Endothelial cell of umbilical vein (primary cell): ENCODE data around the gene NEMF. TPM values are rescaled to one million over a fixed set of nuclear protein-coding genes. Genes with fewer than 3 reads are reported as not detected.
A peak's percentile ranks its signal among the peaks of the same experiment; 100 is the strongest.

Experiments used
- BruUV-seq: library from RNA; stranded (reverse); fragments of 400-500 nt; replicated peaks from 2 replicates; lab custom pipeline; 2021; lab: Mats Ljungman, UMichigan
- CTCF ChIA-PET: fragments of 300-600, 350-600 bp; sonication (Branson Sonifier 250); formaldehyde crosslinking; loops from one replicate; lab custom pipeline; 2021; ENCODE audit warnings: antibody characterized with exemption, inconsistent platforms; lab: Charles Lee
- POLR2A ChIA-PET: fragments of 300-600, 350-600 bp; sonication (Branson Sonifier 250); formaldehyde crosslinking; loops from one replicate; lab custom pipeline; 2021; ENCODE audit warnings: antibody characterized with exemption, inconsistent platforms; lab: Charles Lee
- DNase-seq: peaks from one replicate; pipeline ENCODE4 v3.0.0-alpha.2; 2011; ENCODE audit warnings: low read depth, low spot score
- FAIRE-seq: peaks from 2 replicates; lab custom pipeline; 2011; peaks lifted over from hg19 to GRCh38; lab: Jason Lieb, UNC
- H2AFZ ChIP-seq: 2 replicates; pipeline ENCODE4 v1.6.0; 2012; ENCODE audit warnings: low read depth, low read length, control low read depth, inconsistent platforms
- H3K27ac ChIP-seq: 2 replicates; pipeline ENCODE4 v1.5.1; 2011; ENCODE audit warnings: low read depth, mild to moderate bottlenecking, control low read depth, low read length, moderate library complexity; ENCODE audit not compliant: insufficient read depth
- H3K27me3 ChIP-seq, 2 experiments: 2 replicates each; pipeline versions ENCODE4 v1.6.0 to v1.6.1; 2011; ENCODE audit warnings: low read length in 2 of 2, mixed read lengths in 1 of 2; ENCODE audit not compliant: control insufficient read depth in 2 of 2, insufficient read depth in 2 of 2
- H3K36me3 ChIP-seq, 2 experiments: 2 replicates in 1 of 2; 3 replicates in 1 of 2; pipeline ENCODE4 v1.5.1; 2011; ENCODE audit warnings: low read length in 2 of 2, mild to moderate bottlenecking in 1 of 2, moderate library complexity in 1 of 2; ENCODE audit not compliant: control insufficient read depth in 2 of 2, insufficient read depth in 2 of 2; ENCODE audit errors: extremely low read depth in 1 of 2
- H3K4me1 ChIP-seq: 3 replicates; pipeline ENCODE4 v1.5.1; 2011; ENCODE audit warnings: mild to moderate bottlenecking, low read length; ENCODE audit not compliant: control insufficient read depth, insufficient read depth; ENCODE audit errors: extremely low read depth
- H3K4me2 ChIP-seq: 2 replicates; pipeline ENCODE4 v1.6.1; 2011; ENCODE audit warnings: low read length, control low read depth, mixed read lengths; ENCODE audit not compliant: insufficient read depth
- H3K4me3 ChIP-seq, 3 experiments: fragments of 200-600 bp in 1 of 3; sonication (generic), shearing (Covaris generic) in 1 of 3; replicated peaks in 1 of 3; 2 replicates each; pipeline ENCODE4 v1.5.1; 2011 to 2016; ENCODE audit warnings: control low read depth in 3 of 3, low read length in 3 of 3, mild to moderate bottlenecking in 2 of 3, inconsistent platforms in 1 of 3, low read depth in 1 of 3, moderate library complexity in 1 of 3; ENCODE audit not compliant: insufficient read depth in 1 of 3
- H3K79me2 ChIP-seq: 2 replicates; pipeline ENCODE4 v1.6.0; 2012; ENCODE audit warnings: low read length, inconsistent platforms; ENCODE audit not compliant: control insufficient read depth, insufficient read depth
- H3K9ac ChIP-seq: replicated peaks from 2 replicates; pipeline ENCODE3; 2011; ENCODE audit warnings: low read length, control low read depth; ENCODE audit not compliant: insufficient read depth; ENCODE audit errors: extremely low read depth
- H3K9me1 ChIP-seq: replicated peaks from 3 replicates; pipeline ENCODE4 v1.6.0; 2011; ENCODE audit warnings: mild to moderate bottlenecking, low read length; ENCODE audit not compliant: control insufficient read depth, insufficient read depth; ENCODE audit errors: extremely low read depth
- H3K9me3 ChIP-seq: replicated peaks from 2 replicates; pipeline ENCODE4 v1.5.1; 2012; ENCODE audit warnings: low read length, inconsistent platforms; ENCODE audit not compliant: control insufficient read depth, insufficient read depth
- H4K20me1 ChIP-seq: replicated peaks from 2 replicates; pipeline ENCODE3; 2011; ENCODE audit warnings: mild to moderate bottlenecking, low read length; ENCODE audit not compliant: control insufficient read depth, insufficient read depth; ENCODE audit errors: extremely low read depth
- CTCF ChIP-seq, 2 donors: IDR thresholded peaks; 1 replicate in 1 of 2; 2 replicates in 1 of 2; pipeline ENCODE4 v1.5.1; 2011; ENCODE audit warnings: low read length in 2 of 2, mild to moderate bottlenecking in 2 of 2, moderate library complexity in 2 of 2, control low read depth in 1 of 2, inconsistent platforms in 1 of 2, low read depth in 1 of 2; ENCODE audit not compliant: insufficient read depth in 1 of 2; ENCODE audit errors: extremely low read depth in 1 of 2
- EZH2 ChIP-seq: IDR thresholded peaks from 2 replicates; pipeline ENCODE4 v1.6.1; 2012; ENCODE audit warnings: borderline replicate concordance, low read depth, mild to moderate bottlenecking, moderate library complexity, low read length, inconsistent platforms; ENCODE audit not compliant: severe bottlenecking
- FOS ChIP-seq: IDR thresholded peaks from 2 replicates; pipeline ENCODE4 v1.6.1; 2011; ENCODE audit warnings: mild to moderate bottlenecking, low read length, moderate library complexity, borderline replicate concordance; ENCODE audit not compliant: insufficient read depth
- GATA2 ChIP-seq: IDR thresholded peaks from 2 replicates; pipeline ENCODE4 v1.7.0; 2011; ENCODE audit warnings: low read depth, mild to moderate bottlenecking, moderate library complexity, mixed read lengths, low read length; ENCODE audit not compliant: insufficient read length, insufficient read depth
- MAX ChIP-seq: IDR thresholded peaks from 2 replicates; pipeline ENCODE4 v1.6.1; 2011; ENCODE audit not compliant: insufficient read depth, insufficient read length
- MYC ChIP-seq: IDR thresholded peaks from one replicate; pipeline ENCODE4 v1.6.1; 2011; ENCODE audit warnings: mild to moderate bottlenecking, low read depth, low read length
- dilution Hi-C: fragments of 300-500 bp; cut with MboI; formaldehyde crosslinking; loops from one replicate; pipeline ENCODE4 v1.15.0; 2019; ENCODE audit warnings: low sequenced_read_pairs; ENCODE audit not compliant: extremely low pct_ligation_motif_present
- intact Hi-C: fragments of 100-400 bp; cut with micrococcal nuclease; formaldehyde crosslinking; loops from one replicate; pipeline ENCODE4 v1.10.0; 2022
- polyA plus RNA-seq, 4 experiments: library from polyadenylated mRNA; depleted of rRNA in 3 of 4; stranded (reverse) in 3 of 4; unstranded in 1 of 4; fragments of >200 nt; gene quantifications; 2 replicates each; pipeline versions ENCODE4 v1.2.1 to v1.2.3, GENCODE V29; 2011 to 2012; ENCODE audit warnings: missing spikeins in 1 of 4
- total RNA-seq: library from RNA; stranded (reverse); gene quantifications from 2 replicates; pipeline ENCODE4 v1.2.3, GENCODE V29; 2021

The NEMF gene
- total and polyA plus RNA-seq, 2 donors (not counting 3 experiments of a cell fraction or from before 2014, with no cell fraction given), result 12.2 to 71.4 TPM

GRCh38 chr14:49767270-49767570 lies 85.4 kb downstream of the NEMF start:
- H3K4me1 ChIP-seq, result peaks cover 16% of the 10 kb centered on the region
- peak overlapping the region; percentile 98 for H3K4me2 ChIP-seq
- BruUV-seq, result no TSS peak
- intact Hi-C loops (loop anchor here (1.0 to 5.0 kb wide), 3 partner anchors 74 to 765 kb away; partner anchors contain the start of genes KLHDC1, MAP4K5 and RPS29), dilution Hi-C loops (no loop called here)
- TF ChIP-seq GATA2, result no peak
- no peaks in the 10 kb centered on the region for H3K27me3 ChIP-seq
- H3K9ac ChIP-seq, result peak overlapping the region; percentile 91
- FAIRE-seq (no peak), DNase-seq (no peak)
- CTCF ChIA-PET, result interaction anchor here (0.6 to 3.6 kb wide), 11 partner anchors 16 to 307 kb away, joined by 3 to 49 read pairs (median 4); partner anchors contain the start of genes DNAAF2, MGAT2, NEMF and POLE2
- H3K9me3 ChIP-seq, result no peaks in the 10 kb centered on the region
- no peaks in the 10 kb centered on the region for H4K20me1 ChIP-seq
- H3K4me3 ChIP-seq, result peak overlapping the region; percentile 68 to 86 (median 75)
- H3K9me1 ChIP-seq, result no peaks in the 10 kb centered on the region
- POLR2A ChIA-PET, result interaction anchor here (0.6 to 2.2 kb wide), 6 partner anchors 36 to 973 kb away, joined by 3 to 12 read pairs (median 3); partner anchors contain the start of genes KLHDC1 and RPS29
- H3K36me3 ChIP-seq, result no peaks in the 10 kb centered on the region
- H3K79me2 ChIP-seq, result peaks cover 10% of the 10 kb centered on the region
- H3K27ac ChIP-seq, result peak overlapping the region; percentile 86
- peak overlapping the region; percentile 93 for H2AFZ ChIP-seq

- peak overlapping the region; percentile 98 for H3K4me2 ChIP-seq
- no peak for DNase-seq
- dilution Hi-C loops, result no loop called here
- FAIRE-seq, result peak; percentile 15
- TF ChIP-seq EZH2 (no peak), MYC (no peak), MAX (no peak), FOS (no peak), CTCF (IDR thresholded peaks at IDR 0.05; ENCODE audit: extremely low read depth in 1 of 2, insufficient read depth in 1 of 2, low read depth in 1 of 2, low read length in 2 of 2) (no peak)
- H3K27ac ChIP-seq, result peak overlapping the region; percentile 86
- H2AFZ ChIP-seq, result peak overlapping the region; percentile 93
- H3K9me3 ChIP-seq, result no peaks in the 10 kb centered on the region
- ChIA-PET POLR2A (interaction anchor here (0.6 to 2.2 kb wide), 6 partner anchors 36 to 973 kb away, joined by 3 to 12 read pairs (median 3); partner anchors contain the start of genes KLHDC1 and RPS29), CTCF (interaction anchor here (0.6 to 3.6 kb wide), 7 partner anchors 17 to 305 kb away, joined by 3 to 49 read pairs (median 7); partner anchors contain the start of genes DNAAF2, NEMF and POLE2)
- no peaks in the 10 kb centered on the region for H3K27me3 ChIP-seq
- peak overlapping the region in 2 of 3 experiments; percentile 75 to 86 for H3K4me3 ChIP-seq
- no TSS peak for BruUV-seq
- peaks cover 16% of the 10 kb centered on the region for H3K4me1 ChIP-seq
- peaks cover 10% of the 10 kb centered on the region for H3K79me2 ChIP-seq
- no peaks in the 10 kb centered on the region for H4K20me1 ChIP-seq
- intact Hi-C loops, result loop anchor here (1.0 to 5.0 kb wide), 3 partner anchors 74 to 765 kb away; partner anchors contain the start of genes KLHDC1, MAP4K5 and RPS29
- H3K36me3 ChIP-seq, result no peaks in the 10 kb centered on the region
- H3K9ac ChIP-seq, result peak overlapping the region; percentile 91
- no peaks in the 10 kb centered on the region for H3K9me1 ChIP-seq
Measured at GRCh38 chr14:49766839-49767238, 85.7 kb downstream of the NEMF start.
